ENCODE results near the gene PGAP3.

DNA sequence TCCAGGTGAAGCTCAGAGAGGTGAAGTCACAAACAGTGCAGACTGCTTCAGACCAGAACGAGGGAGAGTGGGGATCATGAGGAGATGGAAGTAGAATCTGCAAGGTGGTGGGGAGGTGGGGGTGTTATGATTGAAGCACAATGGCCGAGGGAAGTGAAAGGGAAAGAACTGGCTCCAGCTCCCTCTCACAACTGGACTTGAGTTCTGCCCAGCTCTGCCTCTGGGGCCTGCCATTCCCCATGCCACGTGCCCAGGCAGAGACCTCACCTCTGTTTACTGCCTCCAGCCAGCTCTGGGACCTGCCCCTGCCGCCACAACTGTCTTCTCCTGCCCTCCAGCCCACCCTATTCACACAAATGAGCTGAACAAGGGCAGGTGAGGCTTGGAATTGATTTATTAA lies 17.1 kb downstream of the PGAP3 start:
- TF ChIP-seq, protein P1, sequence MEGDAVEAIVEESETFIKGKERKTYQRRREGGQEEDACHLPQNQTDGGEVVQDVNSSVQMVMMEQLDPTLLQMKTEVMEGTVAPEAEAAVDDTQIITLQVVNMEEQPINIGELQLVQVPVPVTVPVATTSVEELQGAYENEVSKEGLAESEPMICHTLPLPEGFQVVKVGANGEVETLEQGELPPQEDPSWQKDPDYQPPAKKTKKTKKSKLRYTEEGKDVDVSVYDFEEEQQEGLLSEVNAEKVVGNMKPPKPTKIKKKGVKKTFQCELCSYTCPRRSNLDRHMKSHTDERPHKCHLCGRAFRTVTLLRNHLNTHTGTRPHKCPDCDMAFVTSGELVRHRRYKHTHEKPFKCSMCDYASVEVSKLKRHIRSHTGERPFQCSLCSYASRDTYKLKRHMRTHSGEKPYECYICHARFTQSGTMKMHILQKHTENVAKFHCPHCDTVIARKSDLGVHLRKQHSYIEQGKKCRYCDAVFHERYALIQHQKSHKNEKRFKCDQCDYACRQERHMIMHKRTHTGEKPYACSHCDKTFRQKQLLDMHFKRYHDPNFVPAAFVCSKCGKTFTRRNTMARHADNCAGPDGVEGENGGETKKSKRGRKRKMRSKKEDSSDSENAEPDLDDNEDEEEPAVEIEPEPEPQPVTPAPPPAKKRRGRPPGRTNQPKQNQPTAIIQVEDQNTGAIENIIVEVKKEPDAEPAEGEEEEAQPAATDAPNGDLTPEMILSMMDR (IDR thresholded peaks at IDR 0.05) = no peak
- no peak for TF ChIP-seq POLR2A (IDR thresholded peaks at IDR 0.05)

Data from uterus (tissue), 2 donors.